ENCODE results near the gene ASGR1.
"Not testable (repeated sequence)": the region's sequence is repeated elsewhere in the genome, so short reads cannot be mapped to it uniquely, and the experiment has no call there.

The ASGR1 gene

DNA sequence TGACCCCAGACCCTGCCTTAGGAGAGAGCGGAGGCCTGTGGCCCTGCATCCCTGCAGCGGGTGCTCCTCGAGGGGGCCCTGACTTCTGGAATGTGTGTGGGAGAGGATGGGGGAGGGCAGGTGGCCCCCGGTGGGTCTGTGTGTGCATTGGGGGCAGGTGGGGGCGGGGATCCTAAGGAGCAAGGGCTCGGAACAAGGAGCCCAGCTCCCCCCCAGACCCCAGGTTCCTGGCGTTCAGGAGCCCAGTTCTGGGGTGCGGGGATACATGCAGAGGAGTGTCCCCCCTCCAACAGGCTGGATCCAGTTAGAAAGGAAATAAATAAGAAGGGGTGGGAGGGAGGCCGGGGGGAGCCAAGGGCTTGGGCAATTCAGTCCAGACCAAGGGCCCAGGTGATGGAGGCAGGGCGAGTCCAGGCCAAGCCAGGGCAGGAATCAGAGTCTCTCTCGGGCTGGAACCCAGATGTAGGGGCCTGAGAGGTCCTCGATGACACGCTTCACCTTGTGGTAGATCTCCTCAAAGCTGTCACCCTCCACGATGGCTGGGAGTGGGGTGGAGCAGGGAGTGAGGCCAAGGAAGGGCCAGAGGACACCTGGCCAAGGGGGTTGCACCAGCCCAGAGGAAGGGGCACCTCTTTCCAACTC, 11.2 kb upstream of the ASGR1 start:
- DNase-seq = no peak

DNA sequence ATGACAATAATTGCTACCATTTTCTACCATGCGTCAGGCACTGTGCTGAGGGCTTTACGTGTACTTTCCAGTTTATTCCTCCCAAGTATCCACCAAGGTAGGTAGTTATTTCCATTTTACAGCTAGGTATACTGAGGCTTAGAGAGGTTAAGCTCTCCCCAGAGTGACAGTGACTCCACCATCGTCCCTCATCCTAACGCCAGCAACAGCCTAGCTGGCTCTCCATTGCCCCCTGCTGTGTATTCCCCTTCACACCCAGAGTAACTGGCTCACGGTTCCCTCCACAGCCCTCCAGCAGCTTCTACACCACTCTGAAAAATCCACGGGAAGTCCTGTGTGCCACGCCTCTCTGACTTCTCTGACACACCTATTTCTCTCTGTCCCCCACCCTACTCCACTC, 7.1 kb upstream of the ASGR1 start:
- peak; percentile 10 for DNase-seq

GRCh38 chr17:7184647-7185046, 5.5 kb upstream of the ASGR1 start:
- DNase-seq = no peak

GRCh38 chr17:7184091-7184488, 4.9 kb upstream of the ASGR1 start:
- DNase-seq = no peak

GRCh38 chr17:7183433-7184090, 4.4 kb upstream of the ASGR1 start:
- no peak for DNase-seq

DNA sequence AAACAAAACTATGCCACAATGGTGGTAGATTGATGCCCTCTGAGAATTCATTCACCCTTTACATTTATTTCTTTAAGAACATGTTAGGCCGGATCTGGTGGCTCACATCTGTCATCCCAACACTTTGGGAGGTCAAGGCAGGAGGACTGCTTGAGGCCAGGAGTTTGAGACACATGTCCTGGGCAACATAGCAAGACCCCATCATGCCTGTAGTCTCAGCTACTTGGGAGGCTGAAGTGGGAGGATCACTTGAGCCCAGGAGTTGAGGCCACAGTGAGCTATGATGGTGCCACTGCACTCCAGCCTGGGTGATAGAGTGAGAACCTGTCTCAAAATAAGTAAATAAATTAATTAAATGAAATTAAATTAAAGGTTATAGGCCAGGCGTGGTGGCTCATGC, 2.9 kb upstream of the ASGR1 start:
- not testable (repeated sequence) for DNase-seq

- no peak for DNase-seq
Observed at GRCh38 chr17:7178973-7179316, 225 bp downstream of the ASGR1 start.

DNA sequence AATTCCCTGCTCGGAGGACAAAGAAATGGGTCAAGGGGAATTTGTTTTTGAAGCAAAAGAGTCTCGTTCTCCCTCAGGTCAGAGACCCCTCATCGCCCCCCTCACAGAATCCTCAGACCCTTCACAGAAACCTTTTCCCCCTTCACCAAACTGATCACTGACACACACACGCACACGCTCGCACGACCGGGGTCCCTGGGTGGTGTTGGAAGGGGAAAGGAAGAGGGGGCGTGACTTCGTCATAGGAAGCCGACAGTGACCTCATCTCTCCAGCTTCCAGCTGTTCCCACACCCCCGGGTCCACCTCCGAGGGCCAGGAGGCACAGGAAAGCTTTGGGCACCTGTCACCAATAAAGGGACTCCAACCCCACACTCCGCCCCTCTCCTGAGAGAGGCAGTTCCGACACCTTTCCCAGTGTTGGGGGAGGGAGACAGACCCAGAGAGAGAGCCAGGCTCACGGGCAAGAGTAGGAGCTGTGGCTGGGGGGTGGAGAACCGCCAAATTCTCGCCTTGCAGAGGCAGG, 1.2 kb downstream of the ASGR1 start:
- peak; percentile 26 for DNase-seq

- peak; percentile 68 for DNase-seq
Observed at GRCh38 chr17:7177191-7177953, 1.8 kb downstream of the ASGR1 start.

DNA sequence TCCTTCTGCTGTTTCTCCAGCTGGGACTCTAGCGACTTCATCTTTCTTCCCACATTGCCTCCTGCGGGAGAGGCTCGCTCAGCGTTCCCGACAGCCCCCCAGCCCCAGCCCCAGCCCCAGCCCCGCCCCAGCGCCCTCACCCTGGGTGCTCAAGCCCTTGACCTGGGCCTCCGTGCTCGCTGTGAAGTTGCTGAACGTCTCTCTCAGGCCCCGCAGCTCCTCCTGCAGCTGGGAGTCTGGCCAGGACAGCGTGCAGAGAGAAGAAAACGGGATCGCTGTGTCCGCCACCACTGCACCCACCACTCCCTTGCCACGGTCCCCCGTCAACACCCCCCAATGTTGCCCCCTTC, 2.4 kb downstream of the ASGR1 start:
- DNase-seq = no peak

GRCh38 chr17:7176107-7176840, 2.9 kb downstream of the ASGR1 start:
- DNase-seq = no peak

DNA sequence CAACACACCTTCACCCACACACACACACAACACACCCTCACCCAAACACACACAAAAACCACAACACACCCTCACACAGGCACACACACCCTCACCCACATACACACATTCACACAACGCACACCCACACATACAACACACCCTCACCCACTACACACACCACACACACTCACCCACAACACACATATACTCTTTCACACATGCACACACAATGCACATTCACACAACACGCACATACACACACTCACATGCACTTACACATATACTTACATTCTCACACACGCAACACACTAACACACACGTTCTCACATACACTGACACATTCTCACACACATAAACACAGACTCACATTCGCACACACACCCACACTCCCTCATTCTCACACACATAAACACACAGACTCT, 3.8 kb downstream of the ASGR1 start:
- DNase-seq = no peak

GRCh38 chr17:7174603-7175326, 4.4 kb downstream of the ASGR1 start:
- no peak for DNase-seq

- peak; percentile 8 for DNase-seq
Observed at GRCh38 chr17:7173687-7174602, 5.2 kb downstream of the ASGR1 start.

- DNase-seq = not testable (repeated sequence)
Observed at GRCh38 chr17:7172522-7173191, 6.5 kb downstream of the ASGR1 start.

GRCh38 chr17:7169565-7169908, 9.6 kb downstream of the ASGR1 start:
- not testable (repeated sequence) for DNase-seq

GRCh38 chr17:7168841-7169564, 10.2 kb downstream of the ASGR1 start:
- not testable (repeated sequence) for DNase-seq

DNA sequence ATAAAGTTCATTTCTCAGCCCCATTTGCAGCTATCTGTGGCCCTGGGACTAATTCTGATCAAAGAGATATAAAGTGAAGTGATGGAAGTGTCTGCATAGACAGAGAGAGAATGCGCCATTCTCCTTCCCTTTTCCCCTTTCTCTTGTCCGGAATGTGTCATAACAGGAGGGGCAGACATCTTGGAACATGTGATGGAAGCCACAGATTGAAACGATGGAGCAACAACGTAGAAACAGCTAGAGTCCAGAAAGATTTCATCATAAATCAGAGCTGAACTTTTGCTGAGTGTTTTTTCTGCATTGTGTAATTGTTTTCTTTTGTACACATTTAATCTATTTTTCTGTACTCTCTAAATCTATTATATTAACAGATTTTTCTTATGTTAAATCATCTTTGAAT, 11.3 kb downstream of the ASGR1 start:
- peak; percentile 30 for DNase-seq

GRCh38 chr17:7166873-7167272, 12.3 kb downstream of the ASGR1 start:
- DNase-seq = no peak

DNA sequence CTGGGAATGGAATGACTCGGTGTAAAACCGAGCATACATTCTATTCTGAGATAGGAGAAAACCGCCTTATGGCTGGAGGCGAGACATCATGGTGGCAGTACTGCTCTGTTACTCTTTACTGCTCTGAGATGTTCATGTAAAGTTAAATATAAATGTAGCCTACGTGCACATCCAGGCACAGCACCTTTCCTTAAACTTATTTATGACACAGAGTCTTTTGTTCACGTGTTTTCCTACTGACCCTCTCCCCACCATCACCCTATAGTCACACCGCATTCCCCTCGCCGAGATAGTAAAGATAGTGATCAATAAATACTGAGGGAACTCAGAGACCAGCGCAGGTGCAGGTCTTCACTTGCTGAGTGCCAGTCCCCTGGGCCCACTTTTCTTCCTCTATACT, 19.6 kb downstream of the ASGR1 start:
- not testable (repeated sequence) for DNase-seq

All from fibroblast of skin of scalp (primary cell).